SK-N-SH treated with all-trans-retinoic acid at 6 μM for 48 hours (cell line): ENCODE data around the gene CYLD.

Experiments
- ATAC-seq: fragments of 200-7000 bp; cut with Tn5 transposase; 3 replicates; pipeline ENCODE4 v1.9.1; 2020; ENCODE audit warnings: mild to moderate bottlenecking, moderate library complexity
- ARNTL ChIP-seq: fragments of 450-650 bp; formaldehyde crosslinking; IDR thresholded peaks from 2 replicates; pipeline ENCODE4 v1.5.0; 2020; ENCODE audit warnings: low read depth, mild to moderate bottlenecking, moderate library complexity, borderline replicate concordance
- BACH2 ChIP-seq: fragments of 250-450 bp; sonication (Bioruptor Pico); IDR thresholded peaks from 2 replicates; pipeline ENCODE4 v1.9.0; 2021; ENCODE audit warnings: mild to moderate bottlenecking, borderline replicate concordance
- CSDC2 ChIP-seq: fragments of 250-450 bp; sonication (Bioruptor Pico); IDR thresholded peaks from 2 replicates; pipeline ENCODE4 v1.5.0; 2020; ENCODE audit warnings: mild to moderate bottlenecking, moderate library complexity
- ESRRG ChIP-seq: fragments of 250-450 bp; sonication (Bioruptor Pico); IDR thresholded peaks from 2 replicates; pipeline ENCODE4 v1.6.1; 2021; ENCODE audit warnings: mild to moderate bottlenecking
- GLIS3 ChIP-seq: fragments of 250-450 bp; sonication (Bioruptor Pico); IDR thresholded peaks from 2 replicates; pipeline ENCODE4 v1.5.0; 2020; ENCODE audit warnings: mild to moderate bottlenecking, moderate library complexity
- OSR1 ChIP-seq: fragments of 250-450 bp; sonication (Bioruptor Pico); IDR thresholded peaks from 2 replicates; pipeline ENCODE4 v1.8.0; 2022; ENCODE audit warnings: moderate library complexity, mild to moderate bottlenecking, inconsistent platforms
- PPARA ChIP-seq: fragments of 250-450 bp; sonication (Bioruptor Pico); IDR thresholded peaks from 2 replicates; pipeline ENCODE4 v1.5.0; 2020; ENCODE audit warnings: mild to moderate bottlenecking, borderline replicate concordance
- SNAI2 ChIP-seq: fragments of 250-450 bp; sonication (Bioruptor Pico); IDR thresholded peaks from 2 replicates; pipeline ENCODE4 v1.5.0; 2020; ENCODE audit warnings: mild to moderate bottlenecking, moderate library complexity
- TCF4 ChIP-seq: fragments of 250-450 bp; sonication (Bioruptor Pico); IDR thresholded peaks from 2 replicates; pipeline ENCODE4 v1.8.0; 2021; ENCODE audit warnings: mild to moderate bottlenecking, moderate library complexity, borderline replicate concordance
- ZC3H10 ChIP-seq: fragments of 250-450 bp; sonication (Bioruptor Pico); IDR thresholded peaks from 2 replicates; pipeline ENCODE4 v1.5.1; 2021; ENCODE audit warnings: mild to moderate bottlenecking, moderate library complexity
- ZFP3 ChIP-seq: fragments of 250-450 bp; sonication (Bioruptor Pico); IDR thresholded peaks from 2 replicates; pipeline ENCODE4 v1.5.0; 2020; ENCODE audit warnings: mild to moderate bottlenecking, moderate library complexity
- ZFP30 ChIP-seq: fragments of 450-650 bp; formaldehyde crosslinking; IDR thresholded peaks from 2 replicates; pipeline ENCODE4 v1.5.0; 2022; ENCODE audit warnings: mild to moderate bottlenecking, moderate library complexity
- ZNF70 ChIP-seq: fragments of 450-650 bp; formaldehyde crosslinking; IDR thresholded peaks from 2 replicates; pipeline ENCODE4 v1.5.0; 2020; ENCODE audit warnings: mild to moderate bottlenecking, moderate library complexity
- ZNF8 ChIP-seq: fragments of 450-650 bp; formaldehyde crosslinking; IDR thresholded peaks from 2 replicates; pipeline ENCODE4 v1.5.0; 2020; ENCODE audit warnings: mild to moderate bottlenecking, moderate library complexity
- TF ChIP-seq, protein P1 (sequence below): fragments of 250-450 bp; sonication (Bioruptor Pico); IDR thresholded peaks from 2 replicates; pipeline ENCODE4 v1.5.1; 2021; ENCODE audit warnings: mild to moderate bottlenecking, moderate library complexity
- TF ChIP-seq, protein P2 (sequence below): fragments of 250-450 bp; sonication (Bioruptor Pico); IDR thresholded peaks from 2 replicates; pipeline ENCODE4 v1.8.0; 2020; ENCODE audit warnings: mild to moderate bottlenecking, moderate library complexity, borderline replicate concordance
- TF ChIP-seq, protein P3 (sequence below): fragments of 250-450 bp; sonication (Bioruptor Pico); IDR thresholded peaks from 2 replicates; pipeline ENCODE4 v1.5.0; 2020; ENCODE audit warnings: mild to moderate bottlenecking, moderate library complexity
- TF ChIP-seq, protein P4 (sequence below): fragments of 250-450 bp; sonication (Bioruptor Pico); IDR thresholded peaks from 2 replicates; pipeline ENCODE4 v1.5.1; 2020; ENCODE audit warnings: low read depth, mild to moderate bottlenecking, moderate library complexity
- TF ChIP-seq, protein P5 (sequence below): fragments of 250-450 bp; sonication (Bioruptor Pico); IDR thresholded peaks from 2 replicates; pipeline ENCODE4 v1.8.0; 2021; ENCODE audit warnings: low read depth, mild to moderate bottlenecking, moderate library complexity, borderline replicate concordance

CYLD gene

DNA sequence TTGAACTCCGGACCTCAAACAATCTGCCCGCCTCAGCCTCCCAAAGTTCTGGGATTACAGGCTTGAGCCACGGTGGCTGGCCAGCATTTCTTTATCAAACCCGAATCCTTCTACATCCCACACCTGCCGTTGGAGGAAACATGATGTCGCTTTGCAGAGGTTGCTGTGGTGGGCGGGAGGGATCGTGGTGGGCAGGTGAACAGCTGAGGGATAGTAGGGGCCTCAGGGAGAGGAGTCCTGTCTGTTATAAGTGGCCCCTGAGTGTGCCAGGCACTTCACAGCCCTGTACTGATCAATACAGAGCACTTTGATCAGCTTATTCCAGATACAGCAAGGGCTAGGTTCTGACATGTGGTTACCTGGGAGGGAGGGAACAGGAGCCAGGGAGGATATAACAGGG, 76.5 kb downstream of the CYLD start:
- ATAC-seq, result no peak
- TF ChIP-seq CSDC2 (CRISPR knock-in tag) (no peak), ZNF70 (CRISPR knock-in tag) (no peak), PPARA (CRISPR knock-in tag) (no peak)
- TF ChIP-seq, all 23 proteins: peak for 0

DNA sequence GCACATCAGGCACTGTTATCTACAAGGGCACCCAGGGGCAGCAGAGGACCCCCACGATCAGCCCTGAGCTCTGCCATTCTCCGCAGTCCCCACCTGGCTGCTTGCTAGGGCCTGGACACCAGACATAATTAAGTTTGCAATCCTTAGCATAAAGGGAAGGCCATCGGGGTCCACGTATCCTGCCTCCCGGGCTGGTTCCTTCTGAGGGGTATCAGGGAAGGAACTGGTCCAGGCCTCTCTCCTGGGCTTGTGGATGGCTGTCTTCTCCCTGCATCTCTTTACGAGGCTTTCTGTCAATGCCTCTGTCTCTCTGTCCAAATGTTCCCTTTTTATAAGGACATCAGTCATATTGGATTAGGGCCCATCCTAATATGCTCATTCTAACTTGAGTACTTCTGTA, 77.8 kb downstream of the CYLD start:
- no peak for ATAC-seq
- TF ChIP-seq ARNTL (CRISPR knock-in tag) (no peak), BACH2 (CRISPR knock-in tag) (no peak), GLIS3 (no peak), ESRRG (no peak), SNAI2 (no peak)
- TF ChIP-seq, protein P1, sequence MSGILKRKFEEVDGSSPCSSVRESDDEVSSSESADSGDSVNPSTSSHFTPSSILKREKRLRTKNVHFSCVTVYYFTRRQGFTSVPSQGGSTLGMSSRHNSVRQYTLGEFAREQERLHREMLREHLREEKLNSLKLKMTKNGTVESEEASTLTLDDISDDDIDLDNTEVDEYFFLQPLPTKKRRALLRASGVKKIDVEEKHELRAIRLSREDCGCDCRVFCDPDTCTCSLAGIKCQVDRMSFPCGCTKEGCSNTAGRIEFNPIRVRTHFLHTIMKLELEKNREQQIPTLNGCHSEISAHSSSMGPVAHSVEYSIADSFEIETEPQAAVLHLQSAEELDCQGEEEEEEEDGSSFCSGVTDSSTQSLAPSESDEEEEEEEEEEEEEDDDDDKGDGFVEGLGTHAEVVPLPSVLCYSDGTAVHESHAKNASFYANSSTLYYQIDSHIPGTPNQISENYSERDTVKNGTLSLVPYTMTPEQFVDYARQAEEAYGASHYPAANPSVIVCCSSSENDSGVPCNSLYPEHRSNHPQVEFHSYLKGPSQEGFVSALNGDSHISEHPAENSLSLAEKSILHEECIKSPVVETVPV (CRISPR knock-in tag), result no peak
- TF ChIP-seq, protein P2, sequence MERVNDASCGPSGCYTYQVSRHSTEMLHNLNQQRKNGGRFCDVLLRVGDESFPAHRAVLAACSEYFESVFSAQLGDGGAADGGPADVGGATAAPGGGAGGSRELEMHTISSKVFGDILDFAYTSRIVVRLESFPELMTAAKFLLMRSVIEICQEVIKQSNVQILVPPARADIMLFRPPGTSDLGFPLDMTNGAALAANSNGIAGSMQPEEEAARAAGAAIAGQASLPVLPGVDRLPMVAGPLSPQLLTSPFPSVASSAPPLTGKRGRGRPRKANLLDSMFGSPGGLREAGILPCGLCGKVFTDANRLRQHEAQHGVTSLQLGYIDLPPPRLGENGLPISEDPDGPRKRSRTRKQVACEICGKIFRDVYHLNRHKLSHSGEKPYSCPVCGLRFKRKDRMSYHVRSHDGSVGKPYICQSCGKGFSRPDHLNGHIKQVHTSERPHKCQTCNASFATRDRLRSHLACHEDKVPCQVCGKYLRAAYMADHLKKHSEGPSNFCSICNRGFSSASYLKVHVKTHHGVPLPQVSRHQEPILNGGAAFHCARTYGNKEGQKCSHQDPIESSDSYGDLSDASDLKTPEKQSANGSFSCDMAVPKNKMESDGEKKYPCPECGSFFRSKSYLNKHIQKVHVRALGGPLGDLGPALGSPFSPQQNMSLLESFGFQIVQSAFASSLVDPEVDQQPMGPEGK (CRISPR knock-in tag), result no peak
- TF ChIP-seq, protein P3, sequence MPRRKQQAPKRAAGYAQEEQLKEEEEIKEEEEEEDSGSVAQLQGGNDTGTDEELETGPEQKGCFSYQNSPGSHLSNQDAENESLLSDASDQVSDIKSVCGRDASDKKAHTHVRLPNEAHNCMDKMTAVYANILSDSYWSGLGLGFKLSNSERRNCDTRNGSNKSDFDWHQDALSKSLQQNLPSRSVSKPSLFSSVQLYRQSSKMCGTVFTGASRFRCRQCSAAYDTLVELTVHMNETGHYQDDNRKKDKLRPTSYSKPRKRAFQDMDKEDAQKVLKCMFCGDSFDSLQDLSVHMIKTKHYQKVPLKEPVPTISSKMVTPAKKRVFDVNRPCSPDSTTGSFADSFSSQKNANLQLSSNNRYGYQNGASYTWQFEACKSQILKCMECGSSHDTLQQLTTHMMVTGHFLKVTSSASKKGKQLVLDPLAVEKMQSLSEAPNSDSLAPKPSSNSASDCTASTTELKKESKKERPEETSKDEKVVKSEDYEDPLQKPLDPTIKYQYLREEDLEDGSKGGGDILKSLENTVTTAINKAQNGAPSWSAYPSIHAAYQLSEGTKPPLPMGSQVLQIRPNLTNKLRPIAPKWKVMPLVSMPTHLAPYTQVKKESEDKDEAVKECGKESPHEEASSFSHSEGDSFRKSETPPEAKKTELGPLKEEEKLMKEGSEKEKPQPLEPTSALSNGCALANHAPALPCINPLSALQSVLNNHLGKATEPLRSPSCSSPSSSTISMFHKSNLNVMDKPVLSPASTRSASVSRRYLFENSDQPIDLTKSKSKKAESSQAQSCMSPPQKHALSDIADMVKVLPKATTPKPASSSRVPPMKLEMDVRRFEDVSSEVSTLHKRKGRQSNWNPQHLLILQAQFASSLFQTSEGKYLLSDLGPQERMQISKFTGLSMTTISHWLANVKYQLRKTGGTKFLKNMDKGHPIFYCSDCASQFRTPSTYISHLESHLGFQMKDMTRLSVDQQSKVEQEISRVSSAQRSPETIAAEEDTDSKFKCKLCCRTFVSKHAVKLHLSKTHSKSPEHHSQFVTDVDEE, result no peak

DNA sequence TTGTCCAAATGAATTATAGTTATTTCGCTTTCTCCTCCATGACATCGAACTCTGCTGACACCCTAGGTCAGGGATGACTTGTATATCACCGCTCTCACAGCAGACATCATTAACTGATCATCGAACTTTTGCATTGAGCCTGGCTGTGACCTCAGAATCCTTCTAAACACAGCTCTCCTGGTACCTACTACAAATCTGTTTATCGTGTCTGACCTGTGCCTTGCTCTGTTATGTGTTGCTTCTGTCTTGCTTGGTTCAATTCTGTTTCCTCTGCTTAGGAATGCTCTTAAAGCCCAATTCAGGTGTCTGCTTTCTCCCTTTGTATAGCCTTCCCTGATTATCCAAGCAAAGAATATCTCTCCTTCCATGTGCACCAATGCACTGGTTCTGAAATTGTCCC, 78.3 kb downstream of the CYLD start:
- TF ChIP-seq ZNF8 (CRISPR knock-in tag), result no peak
- no peak for TF ChIP-seq TCF4 (CRISPR knock-in tag)
- TF ChIP-seq ZFP3 (CRISPR knock-in tag), result no peak
- TF ChIP-seq ZC3H10 (CRISPR knock-in tag), result no peak
- TF ChIP-seq ZFP30 (CRISPR knock-in tag), result no peak
- TF ChIP-seq, protein P4, sequence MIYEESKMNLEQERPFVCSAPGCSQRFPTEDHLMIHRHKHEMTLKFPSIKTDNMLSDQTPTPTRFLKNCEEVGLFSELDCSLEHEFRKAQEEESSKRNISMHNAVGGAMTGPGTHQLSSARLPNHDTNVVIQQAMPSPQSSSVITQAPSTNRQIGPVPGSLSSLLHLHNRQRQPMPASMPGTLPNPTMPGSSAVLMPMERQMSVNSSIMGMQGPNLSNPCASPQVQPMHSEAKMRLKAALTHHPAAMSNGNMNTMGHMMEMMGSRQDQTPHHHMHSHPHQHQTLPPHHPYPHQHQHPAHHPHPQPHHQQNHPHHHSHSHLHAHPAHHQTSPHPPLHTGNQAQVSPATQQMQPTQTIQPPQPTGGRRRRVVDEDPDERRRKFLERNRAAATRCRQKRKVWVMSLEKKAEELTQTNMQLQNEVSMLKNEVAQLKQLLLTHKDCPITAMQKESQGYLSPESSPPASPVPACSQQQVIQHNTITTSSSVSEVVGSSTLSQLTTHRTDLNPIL (CRISPR knock-in tag), result no peak
- TF ChIP-seq OSR1 (CRISPR knock-in tag), result no peak
- no peak for TF ChIP-seq ESRRG
- TF ChIP-seq, protein P2 (CRISPR knock-in tag), result no peak
- no peak for TF ChIP-seq ZNF70 (CRISPR knock-in tag)
- no peak for TF ChIP-seq CSDC2 (CRISPR knock-in tag)
- TF ChIP-seq, protein P5, sequence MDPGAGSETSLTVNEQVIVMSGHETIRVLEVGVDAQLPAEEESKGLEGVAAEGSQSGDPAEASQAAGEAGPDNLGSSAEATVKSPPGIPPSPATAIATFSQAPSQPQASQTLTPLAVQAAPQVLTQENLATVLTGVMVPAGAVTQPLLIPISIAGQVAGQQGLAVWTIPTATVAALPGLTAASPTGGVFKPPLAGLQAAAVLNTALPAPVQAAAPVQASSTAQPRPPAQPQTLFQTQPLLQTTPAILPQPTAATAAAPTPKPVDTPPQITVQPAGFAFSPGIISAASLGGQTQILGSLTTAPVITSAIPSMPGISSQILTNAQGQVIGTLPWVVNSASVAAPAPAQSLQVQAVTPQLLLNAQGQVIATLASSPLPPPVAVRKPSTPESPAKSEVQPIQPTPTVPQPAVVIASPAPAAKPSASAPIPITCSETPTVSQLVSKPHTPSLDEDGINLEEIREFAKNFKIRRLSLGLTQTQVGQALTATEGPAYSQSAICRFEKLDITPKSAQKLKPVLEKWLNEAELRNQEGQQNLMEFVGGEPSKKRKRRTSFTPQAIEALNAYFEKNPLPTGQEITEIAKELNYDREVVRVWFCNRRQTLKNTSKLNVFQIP (CRISPR knock-in tag), result no peak
- no peak for TF ChIP-seq GLIS3
- TF ChIP-seq, protein P1 (CRISPR knock-in tag), result no peak
- ATAC-seq, result no peak
